ENCODE measurements around the gene ATP5MC3. TPM values are rescaled to one million over a fixed set of nuclear protein-coding genes. Genes with fewer than 3 reads are reported as not detected.

Gene ATP5MC3
- total and polyA plus RNA-seq, 3 experiments from 2014 or later = 355 to 416 (median 409) TPM

DNA sequence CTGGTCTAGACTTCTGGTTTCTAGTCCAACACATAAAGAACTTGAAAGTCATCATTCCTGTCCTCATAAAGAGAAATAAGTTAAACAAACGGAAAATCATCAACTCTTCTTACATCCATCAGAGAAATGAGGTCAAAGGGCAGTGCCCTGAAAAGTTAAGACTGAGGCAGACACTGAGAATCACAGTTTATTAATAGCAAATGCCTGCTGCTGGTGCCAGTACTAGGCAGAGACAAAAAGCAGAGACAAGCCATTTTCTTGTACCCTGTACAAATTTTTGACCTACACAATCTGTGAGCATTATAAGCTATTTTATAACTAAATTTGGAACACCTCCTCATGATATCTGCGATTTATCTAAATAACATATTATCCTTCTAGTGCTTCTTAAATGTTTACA is 50.3 kb downstream of the ATP5MC3 start:
- Mint-ChIP-seq H3K27me3 (no peaks in the 10 kb centered on the region), H3K4me1 (peaks cover 18 to 40% (median 20%) of the 10 kb centered on the region in 3 donors), H3K9me3 (no peaks in the 10 kb centered on the region), H3K4me3 (no peak overlapping the region), H3K27ac (no peak overlapping the region), H3K36me3 (peaks cover 19 to 74% (median 32%) of the 10 kb centered on the region in 3 donors)
- Histone ChIP-seq H3K9me3 (ENCODE audit: low read length) (no peaks in the 10 kb centered on the region), H3K4me3 (ENCODE audit: low read length) (no peak overlapping the region), H3K27me3 (ENCODE audit: insufficient read depth, low read length, poor library complexity, severe bottlenecking) (no peaks in the 10 kb centered on the region), H3K4me1 (ENCODE audit: insufficient read depth, low read length) (no peaks in the 10 kb centered on the region), H3K36me3 (ENCODE audit: insufficient read depth, low read length) (peaks cover 4% of the 10 kb centered on the region), H3K27ac (ENCODE audit: low read depth, low read length) (no peak overlapping the region)
- DNase-seq = no peak
- CTCF ChIA-PET = no interaction called here
- POLR2A ChIA-PET = no interaction called here

DNA sequence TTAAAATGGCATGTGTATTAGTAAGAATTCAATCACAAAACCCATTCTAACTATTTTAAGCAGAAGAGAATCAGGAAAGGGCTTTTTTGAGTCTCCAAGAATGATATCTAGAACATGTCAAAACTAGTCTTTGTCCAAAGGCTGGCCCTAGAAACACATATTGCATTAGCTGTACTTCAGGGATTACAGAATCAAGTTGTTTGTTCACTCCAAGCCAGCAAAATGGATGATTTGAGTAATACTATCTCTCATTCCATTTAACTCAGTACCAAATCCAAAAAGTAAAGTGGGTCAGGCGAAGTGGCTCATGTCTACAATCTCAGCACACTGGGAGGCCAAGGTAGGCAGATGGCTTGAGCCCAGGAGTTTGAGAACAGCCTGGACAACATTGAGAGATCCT is 54.8 kb downstream of the ATP5MC3 start:
- Mint-ChIP-seq H3K27me3 (no peaks in the 10 kb centered on the region), H3K4me1 (peaks cover 21 to 39% (median 27%) of the 10 kb centered on the region in 3 donors)
- CTCF ChIA-PET = no interaction called here

More for the DNA sequence above, 54.8 kb downstream of the ATP5MC3 start:
- Histone ChIP-seq H3K9me3 (ENCODE audit: low read length) (no peaks in the 10 kb centered on the region), H3K27ac (ENCODE audit: low read depth, low read length) (no peak overlapping the region), H3K27me3 (ENCODE audit: insufficient read depth, low read length, poor library complexity, severe bottlenecking) (no peaks in the 10 kb centered on the region), H3K4me3 (ENCODE audit: low read length) (no peak overlapping the region), H3K4me1 (ENCODE audit: insufficient read depth, low read length) (no peaks in the 10 kb centered on the region), H3K36me3 (ENCODE audit: insufficient read depth, low read length) (peaks cover 4% of the 10 kb centered on the region)
- H3K36me3 Mint-ChIP-seq = peaks cover 19 to 53% (median 29%) of the 10 kb centered on the region in 3 donors
- peak overlapping the region in 2 of 8 donors; percentile 14 to 43 for H3K27ac Mint-ChIP-seq
- DNase-seq = no peak
- POLR2A ChIA-PET = no interaction called here
- no peaks in the 10 kb centered on the region for H3K9me3 Mint-ChIP-seq
- H3K4me3 Mint-ChIP-seq = no peak overlapping the region

Other genes starting within 250 kb of the ATP5MC3 start
- 10 to 100 TPM; 18.4 to 22.1 TPM for gene CHN1, start 176.3 kb downstream of the ATP5MC3 start, total RNA-seq
- 13.1 TPM for gene CHN1, start 176.3 kb downstream of the ATP5MC3 start, polyA plus RNA-seq
- 10 to 100 TPM; 50.1 to 51.0 TPM for gene ATF2, start 13.5 kb downstream of the ATP5MC3 start, total RNA-seq
- 37.3 TPM for gene ATF2, start 13.5 kb downstream of the ATP5MC3 start, polyA plus RNA-seq

All from CD8-positive, alpha-beta memory T cell (primary cell).